SKM-1 treated with dmso at 0.1 percent for 144 hours (cell line): ENCODE data around the gene IL22RA2.
A peak's percentile ranks its signal among the peaks of the same experiment; 100 is the strongest.

Source experiments
- DNase-seq: peaks from one replicate; lab custom pipeline; 2025; ENCODE audit not compliant: unreplicated experiment; lab: John Stamatoyannopoulos, UW

The IL22RA2 gene

GRCh38 chr6:137167702-137168377 lies 5.6 kb downstream of the IL22RA2 start:
- DNase-seq = no peak

- DNase-seq = peak; percentile 79
Measured at GRCh38 chr6:137166247-137167098, 7.0 kb downstream of the IL22RA2 start.

- peak; percentile 34 for DNase-seq
Measured at GRCh38 chr6:137165375-137166246, 7.8 kb downstream of the IL22RA2 start.

- no peak for DNase-seq
Measured at GRCh38 chr6:137163732-137164318, 9.6 kb downstream of the IL22RA2 start.

GRCh38 chr6:137162692-137163306 lies 10.6 kb downstream of the IL22RA2 start:
- DNase-seq = no peak

- no peak for DNase-seq
Measured at GRCh38 chr6:137161949-137162348, 11.5 kb downstream of the IL22RA2 start.

- DNase-seq = no peak
Measured at GRCh38 chr6:137160763-137161162, 12.7 kb downstream of the IL22RA2 start.

GRCh38 chr6:137159912-137160311 lies 13.5 kb downstream of the IL22RA2 start:
- DNase-seq = no peak

GRCh38 chr6:137157601-137158000 lies 15.8 kb downstream of the IL22RA2 start:
- DNase-seq = no peak

GRCh38 chr6:137156650-137157049 lies 16.8 kb downstream of the IL22RA2 start:
- no peak for DNase-seq

GRCh38 chr6:137155830-137156229 lies 17.6 kb downstream of the IL22RA2 start:
- DNase-seq = peak; percentile 88

GRCh38 chr6:137150072-137150471 lies 23.4 kb downstream of the IL22RA2 start:
- peak; percentile 23 for DNase-seq

- DNase-seq = no peak
Measured at GRCh38 chr6:137149035-137149393, 24.4 kb downstream of the IL22RA2 start.

GRCh38 chr6:137148306-137149034 lies 25.0 kb downstream of the IL22RA2 start:
- peak; percentile 82 for DNase-seq

- no peak for DNase-seq
Measured at GRCh38 chr6:137147195-137147594, 26.2 kb downstream of the IL22RA2 start.

- no peak for DNase-seq
Measured at GRCh38 chr6:137146206-137146605, 27.2 kb downstream of the IL22RA2 start.

GRCh38 chr6:137145421-137145820 lies 28.0 kb downstream of the IL22RA2 start:
- no peak for DNase-seq

- peak; percentile 10 for DNase-seq
Measured at GRCh38 chr6:137136065-137136464, 37.4 kb downstream of the IL22RA2 start.

GRCh38 chr6:137134483-137134882 lies 39.0 kb downstream of the IL22RA2 start:
- DNase-seq = no peak

GRCh38 chr6:137133122-137133521 lies 40.3 kb downstream of the IL22RA2 start:
- DNase-seq = no peak
